Endothelial cell (in vitro differentiated cells): ENCODE data around the gene DDOST. TPM values are rescaled to one million over a fixed set of nuclear protein-coding genes. Genes with fewer than 3 reads are reported as not detected.
A peak's percentile ranks its signal among the peaks of the same experiment; 100 is the strongest.

Source experiments
- DNase-seq: peaks from one replicate; pipeline ENCODE4 v3.0.0; 2021; ENCODE audit warnings: low spot score
- H3K27ac Mint-ChIP-seq: one replicate; pipeline ENCODE4 v1.8.0; 2021; ENCODE audit warnings: mixed read lengths, inconsistent platforms; ENCODE audit not compliant: unreplicated experiment
- H3K27me3 Mint-ChIP-seq: one replicate; pipeline ENCODE4 v1.8.0; 2021; ENCODE audit warnings: mild to moderate bottlenecking, moderate library complexity, mixed read lengths, inconsistent platforms; ENCODE audit not compliant: unreplicated experiment
- H3K36me3 Mint-ChIP-seq: one replicate; pipeline ENCODE4 v1.8.0; 2021; ENCODE audit warnings: mild to moderate bottlenecking, low read depth, mixed read lengths, inconsistent platforms; ENCODE audit not compliant: unreplicated experiment
- H3K4me1 Mint-ChIP-seq: one replicate; pipeline ENCODE4 v1.8.0; 2021; ENCODE audit warnings: mild to moderate bottlenecking, mixed read lengths, inconsistent platforms; ENCODE audit not compliant: unreplicated experiment
- H3K4me3 Mint-ChIP-seq: one replicate; pipeline ENCODE4 v1.8.0; 2021; ENCODE audit warnings: mild to moderate bottlenecking, mixed read lengths, inconsistent platforms; ENCODE audit not compliant: unreplicated experiment
- H3K9me3 Mint-ChIP-seq: one replicate; pipeline ENCODE4 v1.8.0; 2021; ENCODE audit warnings: mixed read lengths, inconsistent platforms; ENCODE audit not compliant: unreplicated experiment
- long read RNA-seq: library from polyadenylated mRNA; unstranded; transcript quantifications from one replicate; pipeline ENCODE4 v2.0.0, GENCODE V29; 2020; ENCODE audit not compliant: unreplicated experiment
- total RNA-seq: library from RNA; stranded (reverse); fragmentation: NEBNext Ultra II Directional; extraction: Animal tissue kit (Norgen Biotek cat#: 25700); gene quantifications from one replicate; pipeline ENCODE4 v1.2.1, GENCODE V29; 2021; ENCODE audit not compliant: unreplicated experiment
- TF ChIP-seq, protein P1 (sequence below): fragments of 200-600 bp; sonication (generic); IDR thresholded peaks from one replicate; pipeline ENCODE4 v1.5.0; 2021; ENCODE audit warnings: antibody characterized with exemption; ENCODE audit not compliant: unreplicated experiment

The DDOST gene
- 235 TPM for total RNA-seq
- long read RNA-seq, transcript DDOST-202 (11 exons, 2,126 nt): major isoform, 245 of 258 reads
- long read RNA-seq, partial matches to known transcripts: 2 of 258 reads
- long read RNA-seq, other reads (novel, unspliced or antisense): 10 of 258 reads

DNA sequence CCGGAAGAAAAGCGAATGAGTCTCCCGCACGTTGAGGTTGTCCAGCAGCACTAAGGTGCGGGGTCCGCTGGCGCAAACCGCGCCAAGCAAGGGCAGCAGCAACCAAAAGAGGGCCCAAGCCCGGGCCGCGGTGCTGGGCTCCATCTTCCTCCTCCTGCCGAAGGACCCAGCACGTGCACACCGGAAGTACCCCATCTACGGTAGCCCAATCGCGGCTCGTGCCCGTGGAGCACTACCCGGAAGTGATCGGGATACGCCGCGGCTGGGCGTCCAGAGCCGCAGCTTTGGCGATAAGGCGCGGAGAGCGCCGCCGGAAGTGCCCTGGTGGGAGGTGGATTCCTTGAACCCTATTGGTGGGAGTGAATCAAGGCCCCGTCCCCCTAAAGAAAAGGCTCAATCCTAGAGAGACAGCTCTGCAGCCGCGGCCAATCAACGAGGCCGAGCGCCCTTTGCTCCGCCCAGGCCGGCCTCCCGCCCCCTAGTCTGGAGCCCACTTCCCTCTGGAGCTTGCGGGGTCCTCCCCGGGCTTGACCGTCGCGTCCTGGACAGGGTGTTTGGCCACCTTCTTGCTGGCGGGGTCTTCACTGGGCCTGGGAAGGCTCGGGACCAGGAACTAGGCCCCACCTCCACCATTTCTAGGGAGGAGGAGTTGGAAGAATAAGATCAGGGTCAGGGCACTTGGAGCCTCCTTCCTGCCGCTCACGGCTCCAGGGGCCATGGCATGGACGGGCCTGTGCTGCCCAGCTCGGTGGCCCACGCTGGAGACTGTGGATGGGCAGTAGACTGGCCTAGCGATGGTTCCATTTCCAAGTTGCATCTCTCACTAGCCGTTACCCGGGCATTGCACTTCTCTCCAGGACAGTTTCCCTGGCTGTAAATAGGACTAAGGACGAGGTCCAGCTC is at the start of gene DDOST:
Gene DDOST, minus strand, starts transcription at position 163 of the 903 bp plus-strand sequence. Its CDS starts 19 bp downstream, at position 144.
- Mint-ChIP-seq H3K4me3 (peak within 1 kb of the TSS; percentile 92), H3K27ac (peak within 1 kb of the TSS; percentile 61), H3K36me3 (peaks cover 15% of the 10 kb centered on the region), H3K4me1 (peaks cover 26% of the 10 kb centered on the region), H3K27me3 (peaks cover 5% of the 10 kb centered on the region), H3K9me3 (no peaks in the 10 kb centered on the region)
- peak; percentile 92 for DNase-seq
- TF ChIP-seq, protein P1, sequence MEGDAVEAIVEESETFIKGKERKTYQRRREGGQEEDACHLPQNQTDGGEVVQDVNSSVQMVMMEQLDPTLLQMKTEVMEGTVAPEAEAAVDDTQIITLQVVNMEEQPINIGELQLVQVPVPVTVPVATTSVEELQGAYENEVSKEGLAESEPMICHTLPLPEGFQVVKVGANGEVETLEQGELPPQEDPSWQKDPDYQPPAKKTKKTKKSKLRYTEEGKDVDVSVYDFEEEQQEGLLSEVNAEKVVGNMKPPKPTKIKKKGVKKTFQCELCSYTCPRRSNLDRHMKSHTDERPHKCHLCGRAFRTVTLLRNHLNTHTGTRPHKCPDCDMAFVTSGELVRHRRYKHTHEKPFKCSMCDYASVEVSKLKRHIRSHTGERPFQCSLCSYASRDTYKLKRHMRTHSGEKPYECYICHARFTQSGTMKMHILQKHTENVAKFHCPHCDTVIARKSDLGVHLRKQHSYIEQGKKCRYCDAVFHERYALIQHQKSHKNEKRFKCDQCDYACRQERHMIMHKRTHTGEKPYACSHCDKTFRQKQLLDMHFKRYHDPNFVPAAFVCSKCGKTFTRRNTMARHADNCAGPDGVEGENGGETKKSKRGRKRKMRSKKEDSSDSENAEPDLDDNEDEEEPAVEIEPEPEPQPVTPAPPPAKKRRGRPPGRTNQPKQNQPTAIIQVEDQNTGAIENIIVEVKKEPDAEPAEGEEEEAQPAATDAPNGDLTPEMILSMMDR: peak; percentile 38

DNA sequence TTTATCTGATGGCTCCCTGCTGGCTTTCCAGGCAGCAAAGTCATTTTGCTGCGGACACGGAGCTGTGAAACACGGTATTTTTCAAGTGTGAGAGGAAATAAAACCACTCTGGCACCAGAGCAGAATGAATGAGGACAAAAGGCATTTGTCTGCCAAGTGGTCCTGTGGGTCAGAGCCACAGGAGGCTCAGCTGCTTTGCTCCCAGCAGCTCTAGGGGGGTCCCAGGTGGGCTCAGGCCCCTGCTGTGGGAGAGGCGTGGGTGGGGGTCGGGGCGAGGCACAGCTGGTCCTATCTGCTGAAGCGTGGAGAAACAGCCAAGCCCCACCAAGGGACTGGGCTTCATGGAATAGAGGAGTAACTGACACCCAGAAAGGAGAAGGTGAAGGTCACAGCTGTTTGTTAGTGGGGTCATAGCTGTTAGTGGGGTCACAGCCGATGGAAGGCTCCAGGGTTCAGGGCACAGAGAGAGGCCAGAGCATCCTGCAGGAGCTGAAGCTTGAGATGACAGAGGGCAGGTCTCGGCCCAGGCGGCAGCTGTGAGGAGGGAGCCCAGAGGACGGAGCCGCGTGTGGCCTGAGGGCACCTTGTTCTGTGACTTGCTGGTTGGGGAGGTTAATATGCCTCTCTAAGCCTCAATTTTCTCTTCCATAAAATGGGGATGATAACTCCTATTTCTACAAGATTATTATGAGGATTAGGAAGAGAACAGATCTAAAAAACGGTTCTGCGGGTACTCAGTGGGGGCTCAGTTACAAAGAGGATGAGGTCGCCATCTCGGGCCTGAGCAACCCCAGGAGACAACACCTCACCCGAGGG is 49.5 kb upstream of the DDOST start:
- Mint-ChIP-seq H3K36me3 (no peaks in the 10 kb centered on the region), H3K4me1 (peaks cover 10% of the 10 kb centered on the region), H3K27me3 (peaks cover 3% of the 10 kb centered on the region), H3K27ac (no peak overlapping the region), H3K4me3 (no peak overlapping the region), H3K9me3 (no peaks in the 10 kb centered on the region)
- TF ChIP-seq, protein P1: no peak
- DNase-seq: no peak

DNA sequence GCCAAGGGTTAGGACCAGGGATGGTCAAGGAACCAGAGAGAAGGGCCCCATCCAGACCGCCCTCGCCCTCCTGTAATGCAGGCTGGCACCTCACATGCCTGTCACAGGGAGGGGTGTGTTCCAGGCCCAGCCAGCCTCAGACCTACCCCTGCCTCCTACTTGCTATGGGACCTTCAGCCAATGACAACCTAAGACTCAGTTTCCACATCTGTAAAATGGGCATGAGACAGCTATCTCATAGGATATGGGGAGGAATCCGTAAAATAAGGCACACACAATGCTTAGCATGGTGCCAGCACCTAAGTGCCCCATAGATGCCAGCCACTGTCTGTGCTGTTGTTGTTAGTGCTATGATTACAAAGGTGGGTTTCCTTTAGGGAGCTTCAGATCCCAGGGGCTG is 48.7 kb upstream of the DDOST start:
- Mint-ChIP-seq H3K36me3 (no peaks in the 10 kb centered on the region), H3K27ac (no peak overlapping the region), H3K4me1 (peaks cover 4% of the 10 kb centered on the region), H3K4me3 (no peak overlapping the region), H3K27me3 (peaks cover 3% of the 10 kb centered on the region), H3K9me3 (no peaks in the 10 kb centered on the region)
- DNase-seq: no peak
- TF ChIP-seq, protein P1: no peak

DNA sequence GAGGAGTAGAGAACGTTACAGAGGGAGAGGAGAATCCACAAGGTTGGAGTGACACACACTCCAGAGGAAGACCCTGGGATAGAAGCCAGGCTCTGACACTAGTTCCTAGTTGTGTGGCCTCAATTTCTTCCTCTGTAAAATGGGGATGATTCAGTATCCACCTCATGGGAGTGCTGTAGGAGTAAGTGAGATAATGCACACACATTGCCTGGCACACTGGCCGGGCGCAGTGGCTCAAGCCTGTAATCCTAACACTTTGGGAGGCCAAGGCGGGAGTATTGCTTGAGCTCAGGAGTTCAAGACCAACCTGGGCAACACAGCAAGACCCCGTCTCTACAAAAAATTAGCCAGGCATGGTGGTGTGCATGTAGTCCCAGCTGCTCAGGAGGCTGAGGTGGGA is 47.7 kb upstream of the DDOST start:
- TF ChIP-seq, protein P1: no peak
- Mint-ChIP-seq H3K4me3 (no peak overlapping the region), H3K27ac (no peak overlapping the region), H3K4me1 (peaks cover 3% of the 10 kb centered on the region), H3K36me3 (no peaks in the 10 kb centered on the region), H3K9me3 (no peaks in the 10 kb centered on the region), H3K27me3 (peaks cover 3% of the 10 kb centered on the region)
- DNase-seq: no peak
